Uterus (tissue), 4 donors: ENCODE data around the gene PSMA5. TPM values are rescaled to one million over a fixed set of nuclear protein-coding genes. Genes with fewer than 3 reads are reported as not detected.

Source experiments
- DNase-seq, 2 donors: peaks; one replicate each; pipeline ENCODE4 v3.0.0-alpha.2; 2019 to 2020
- H3K27ac ChIP-seq, 2 donors: fragments of 200-600 bp; sonication (generic); 1 replicate in 1 of 2; 2 replicates in 1 of 2; pipeline ENCODE4 v1.5.1; 2016 to 2018
- H3K27me3 ChIP-seq, 2 donors: fragments of 200-600 bp; sonication (generic); one replicate each; pipeline ENCODE4 v1.5.1; 2018 to 2019; ENCODE audit warnings: control low read depth in 1 of 2
- H3K36me3 ChIP-seq, 2 donors: fragments of 200-600 bp; sonication (generic); one replicate each; pipeline ENCODE4 v1.5.1; 2019; ENCODE audit warnings: control low read depth in 1 of 2
- H3K4me1 ChIP-seq, 2 donors: fragments of 200-600 bp; sonication (generic); one replicate each; pipeline ENCODE4 v1.5.1; 2018 to 2019; ENCODE audit warnings: control low read depth in 1 of 2
- H3K4me3 ChIP-seq, 2 donors: fragments of 200-600 bp; sonication (generic); 1 replicate in 1 of 2; 2 replicates in 1 of 2; pipeline ENCODE4 v1.5.1; 2018 to 2019; ENCODE audit warnings: mild to moderate bottlenecking in 1 of 2
- H3K9me3 ChIP-seq, 2 donors: fragments of 200-600 bp; sonication (generic); one replicate each; pipeline ENCODE4 v1.5.1; 2019; ENCODE audit warnings: control low read depth in 1 of 2
- CTCF ChIP-seq, 4 experiments: fragments of 200-600 bp in 2 of 4; fragments of 450-650 bp in 2 of 4; sonication (generic) in 2 of 4; IDR thresholded peaks; one replicate each; pipeline ENCODE4 v1.5.1; 2016 to 2019; ENCODE audit warnings: antibody characterized with exemption in 4 of 4, mild to moderate bottlenecking in 2 of 4, moderate library complexity in 1 of 4
- POLR2A ChIP-seq, 2 donors: fragments of 450-650 bp; IDR thresholded peaks; one replicate each; pipeline ENCODE4 v1.6.1; 2016; ENCODE audit warnings: antibody characterized with exemption in 2 of 2, mild to moderate bottlenecking in 1 of 2, moderate library complexity in 1 of 2
- intact Hi-C: fragments of 100-400 bp; cut with DNase I; formaldehyde crosslinking; loops from one replicate; pipeline ENCODE4 v1.15.1; 2023; ENCODE audit warnings: low total_unique reads
- total RNA-seq, 4 donors: library from RNA; depleted of rRNA in 3 of 4; stranded (reverse); fragments of >200 nt in 3 of 4; gene quantifications; one replicate each; pipeline versions ENCODE4 v1.1.0 to v1.2.4, GENCODE V29; 2014 to 2023
- donor health status: DM: yes; HTN: yes; CAD: no.

Gene PSMA5
- total RNA-seq, 4 donors from 2014 or later, result 12.6 to 65.8 (median 40.7) TPM

- DNase-seq, result no peak
- Histone ChIP-seq H3K36me3 (no peaks in the 10 kb centered on the region), H3K4me3 (no peak overlapping the region), H3K4me1 (no peaks in the 10 kb centered on the region), H3K27me3 (no peaks in the 10 kb centered on the region), H3K27ac (peak overlapping the region; percentile 75 to 77), H3K9me3 (no peaks in the 10 kb centered on the region)
- intact Hi-C loops, result no loop called here
- TF ChIP-seq CTCF (IDR thresholded peaks at IDR 0.05), result no peak
- no peak for TF ChIP-seq POLR2A (IDR thresholded peaks at IDR 0.05)
Observed at GRCh38 chr1:109368464-109368863, 57.8 kb downstream of the PSMA5 start.

- Histone ChIP-seq H3K27me3 (no peaks in the 10 kb centered on the region), H3K36me3 (no peaks in the 10 kb centered on the region), H3K4me1 (no peaks in the 10 kb centered on the region), H3K9me3 (no peaks in the 10 kb centered on the region), H3K27ac (no peak overlapping the region), H3K4me3 (no peak overlapping the region)
- TF ChIP-seq CTCF (IDR thresholded peaks at IDR 0.05) (no peak), POLR2A (IDR thresholded peaks at IDR 0.05) (no peak)
- intact Hi-C loops, result no loop called here
- no peak for DNase-seq
Observed at GRCh38 chr1:109367626-109368025, 58.6 kb downstream of the PSMA5 start.

DNA sequence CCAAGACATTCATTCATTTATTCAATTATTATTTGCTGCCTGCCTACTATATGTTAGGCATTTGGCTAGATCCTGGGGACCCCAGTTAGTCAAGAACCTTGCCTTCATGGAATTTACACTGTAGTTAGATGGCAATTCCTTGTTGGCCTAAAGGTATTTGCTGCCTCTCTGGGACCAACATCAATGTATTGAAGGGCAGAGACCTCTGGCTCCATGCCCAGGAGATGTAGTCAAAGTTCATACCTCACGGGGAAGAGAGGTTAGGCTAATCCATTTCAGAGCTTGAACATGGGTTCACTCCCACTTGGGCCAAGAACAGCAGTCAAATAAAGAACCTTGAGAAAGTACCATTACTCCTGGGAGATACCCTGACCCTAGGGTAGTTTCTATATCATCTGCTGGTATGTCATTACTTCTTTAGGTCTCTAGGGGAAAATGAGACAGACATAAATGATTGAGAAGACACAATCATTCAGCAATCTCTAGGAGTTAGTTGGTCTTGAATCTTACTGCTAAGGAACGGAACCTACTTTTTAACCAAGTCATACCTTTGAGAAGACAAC is 60.5 kb downstream of the PSMA5 start:
- TF ChIP-seq CTCF (IDR thresholded peaks at IDR 0.05), result no peak
- no peak for TF ChIP-seq POLR2A (IDR thresholded peaks at IDR 0.05)
- DNase-seq, result no peak
- Histone ChIP-seq H3K27ac (no peak overlapping the region), H3K36me3 (no peaks in the 10 kb centered on the region), H3K4me3 (no peak overlapping the region), H3K27me3 (no peaks in the 10 kb centered on the region), H3K9me3 (no peaks in the 10 kb centered on the region), H3K4me1 (no peaks in the 10 kb centered on the region)
- intact Hi-C loops, result no loop called here

- Histone ChIP-seq H3K4me1 (peaks cover 0 to 5% of the 10 kb centered on the region in 2 donors), H3K4me3 (no peak overlapping the region)
- intact Hi-C loops, result no loop called here
Observed at GRCh38 chr1:109361649-109362048, 64.6 kb downstream of the PSMA5 start.

DNA sequence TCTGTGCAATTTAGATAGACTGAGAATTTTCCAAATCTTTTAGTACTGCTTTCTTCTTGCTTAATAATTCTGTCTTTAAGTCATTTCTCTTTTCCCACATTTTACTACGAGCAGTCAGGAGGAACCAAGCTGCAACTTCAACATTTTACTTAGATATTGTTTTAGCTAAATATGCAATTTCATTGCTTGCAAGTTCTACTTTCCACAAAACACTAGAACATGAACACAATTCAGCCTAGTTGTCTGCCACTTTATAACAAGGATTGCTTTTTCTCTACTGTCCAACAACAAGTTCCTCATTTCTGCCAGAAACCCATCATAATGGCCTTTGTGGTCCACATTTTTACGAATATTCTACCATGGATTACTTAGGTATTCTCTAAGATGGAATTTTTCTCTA is 65.2 kb downstream of the PSMA5 start:
- intact Hi-C loops, result no loop called here
- Histone ChIP-seq H3K36me3 (no peaks in the 10 kb centered on the region), H3K9me3 (no peaks in the 10 kb centered on the region), H3K27me3 (no peaks in the 10 kb centered on the region), H3K27ac (no peak overlapping the region), H3K4me3 (no peak overlapping the region), H3K4me1 (peaks cover 0 to 5% of the 10 kb centered on the region in 2 donors)
- no peak for TF ChIP-seq CTCF (IDR thresholded peaks at IDR 0.05)
- TF ChIP-seq POLR2A (IDR thresholded peaks at IDR 0.05), result no peak
- no peak for DNase-seq

More at GRCh38 chr1:109361649-109362048, 64.6 kb downstream of the PSMA5 start:
- TF ChIP-seq CTCF (IDR thresholded peaks at IDR 0.05) (no peak), POLR2A (IDR thresholded peaks at IDR 0.05) (no peak)
- no peaks in the 10 kb centered on the region for H3K9me3 ChIP-seq
- no peaks in the 10 kb centered on the region for H3K27me3 ChIP-seq
- H3K36me3 ChIP-seq, result no peaks in the 10 kb centered on the region
- no peak for DNase-seq
- no peak overlapping the region for H3K27ac ChIP-seq
